Measurements from ENCODE around the gene TMEM94.
A peak's percentile ranks its signal among the peaks of the same experiment; 100 is the strongest.

GRCh38 chr17:75514299-75514918 lies 58.0 kb downstream of the TMEM94 start:
- no peak for TF ChIP-seq POLR2A (IDR thresholded peaks at IDR 0.05)
- TF ChIP-seq CTCF (IDR thresholded peaks at IDR 0.05), result no peak
- TF ChIP-seq POLR2AphosphoS5 (IDR thresholded peaks at IDR 0.05), result peak in 1 of 3 donors; percentile 20
